Stimulated activated CD8-positive, alpha-beta memory T cell treated with anti-CD3 and anti-CD28 coated beads, Interleukin-15, amount 100 ng/mL, for 1 hour (primary cell): ENCODE measurements around the gene CMC4.
A peak's percentile ranks its signal among the peaks of the same experiment; 100 is the strongest.

Source experiments
- DNase-seq: peaks from one replicate; pipeline ENCODE4 v3.0.0-alpha.2; 2020; ENCODE audit warnings: low read depth

Gene CMC4

DNA sequence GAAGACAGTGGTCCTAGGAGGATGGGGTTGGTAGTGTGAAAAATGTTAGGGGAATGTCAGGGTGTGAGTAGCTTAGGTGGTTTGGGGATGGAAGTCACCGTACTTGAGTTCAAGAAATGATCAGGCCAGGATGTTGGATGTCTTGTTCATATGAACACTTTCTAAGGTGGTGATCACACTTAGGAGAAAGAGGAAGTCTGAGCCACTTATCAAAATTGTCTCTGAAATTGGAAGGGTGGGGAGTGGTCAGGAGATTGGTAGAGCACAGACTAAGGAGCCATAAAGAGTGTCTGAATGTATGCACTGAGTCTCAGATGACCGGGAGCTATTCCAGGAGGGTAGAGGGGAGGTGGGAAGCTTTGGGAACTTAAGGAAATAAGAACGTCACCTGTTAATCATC is 17.3 kb downstream of the CMC4 start:
- DNase-seq = no peak

DNA sequence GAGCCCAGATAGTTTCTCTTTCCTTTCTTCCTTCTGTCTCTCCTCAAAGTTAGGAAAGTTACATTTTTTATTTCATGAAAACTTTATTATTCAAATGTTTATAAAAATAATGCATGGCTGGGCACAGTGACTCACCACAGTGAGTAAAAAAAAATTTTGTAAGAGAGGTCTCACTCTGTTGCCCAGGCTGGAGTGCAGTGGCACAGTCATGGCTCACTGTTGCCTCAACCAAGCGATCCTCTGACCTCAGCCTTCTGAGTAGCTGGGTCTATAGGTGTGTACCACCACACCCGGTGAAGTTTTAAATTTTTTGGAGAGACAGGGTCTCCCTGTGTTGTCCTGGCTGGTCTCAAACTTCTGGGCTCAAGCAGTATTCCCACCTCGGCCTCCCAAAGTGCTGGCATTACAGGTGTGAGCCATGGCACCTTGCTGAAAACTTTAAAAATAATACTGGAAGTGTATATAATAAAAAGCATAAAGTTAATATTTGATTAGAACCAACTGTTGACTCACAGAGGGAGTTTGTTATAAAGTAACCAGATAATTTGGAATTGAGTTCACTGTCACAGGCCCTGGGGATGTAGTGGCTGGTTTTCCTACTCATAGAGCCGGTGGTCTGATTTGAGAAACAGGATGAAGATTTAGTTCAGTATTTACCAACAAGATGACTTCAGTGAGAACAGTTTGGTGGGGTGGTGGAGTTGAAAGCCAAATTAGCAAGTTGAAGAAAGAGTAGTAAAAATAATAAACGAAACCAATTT is 18.0 kb downstream of the CMC4 start:
- no peak for DNase-seq

DNA sequence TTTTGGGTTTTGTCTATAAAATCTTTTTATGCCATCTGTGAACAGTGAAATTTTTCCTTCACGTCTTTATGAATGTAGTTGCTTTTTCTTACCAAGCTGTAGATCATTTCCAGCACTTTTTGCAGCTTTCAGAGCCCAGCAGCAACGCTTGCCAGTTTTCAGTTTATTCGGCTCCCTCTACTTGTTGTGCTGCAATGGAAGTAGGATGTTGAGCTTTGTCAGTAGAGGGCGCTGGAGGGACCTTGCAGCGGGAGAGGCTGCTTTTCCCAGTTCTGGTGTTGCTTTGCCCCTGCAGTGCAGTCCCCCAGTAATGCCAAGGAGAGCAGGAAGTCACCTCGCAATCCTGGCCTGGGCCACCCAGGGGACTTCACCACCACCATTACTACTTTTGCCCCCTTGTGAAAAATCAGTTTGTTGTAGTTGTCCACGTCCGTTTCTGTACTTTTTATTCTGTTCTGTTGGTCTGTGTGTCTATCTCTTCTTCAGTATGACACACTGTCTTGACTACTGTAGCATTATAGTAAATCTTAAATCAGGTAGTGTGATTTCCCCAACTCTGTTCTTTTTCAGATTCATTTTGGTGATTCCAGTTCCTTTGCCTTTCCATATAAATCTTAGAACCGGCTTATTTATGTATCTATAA is 21.8 kb downstream of the CMC4 start:
- no peak for DNase-seq

DNA sequence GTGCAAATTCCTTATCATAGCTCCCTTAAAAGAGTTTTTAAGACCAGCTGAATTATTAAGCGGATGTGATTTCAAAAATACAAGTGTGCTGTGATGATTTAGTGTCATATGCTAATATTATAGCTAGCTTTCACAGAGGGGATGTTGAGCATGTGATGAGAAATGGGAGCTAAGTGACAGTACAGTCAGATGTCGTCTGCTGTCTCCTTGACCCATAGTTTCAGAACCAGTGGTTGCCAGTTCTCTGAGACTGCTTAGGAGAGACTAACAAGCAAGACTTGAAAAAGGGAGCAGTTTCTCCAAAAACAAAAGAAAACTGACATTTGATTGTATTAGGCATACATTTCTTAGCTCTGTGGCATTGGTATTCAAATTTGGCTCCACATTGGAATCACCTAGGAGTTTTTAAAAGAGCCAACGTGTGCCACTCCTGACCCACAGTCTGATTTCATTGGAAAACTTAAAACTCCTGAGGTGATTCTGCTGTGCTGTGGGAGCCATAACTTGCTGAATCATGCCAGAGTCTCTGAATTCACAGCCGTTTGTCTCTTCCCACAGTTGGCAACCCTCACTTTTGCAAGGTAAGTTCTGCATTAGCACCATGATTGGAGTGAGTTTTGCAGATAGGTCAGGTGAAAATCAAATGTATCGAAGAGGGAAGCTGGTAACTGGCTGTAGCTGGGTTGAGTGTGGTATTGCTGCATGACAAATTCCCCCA is 24.0 kb downstream of the CMC4 start:
- DNase-seq = no peak

DNA sequence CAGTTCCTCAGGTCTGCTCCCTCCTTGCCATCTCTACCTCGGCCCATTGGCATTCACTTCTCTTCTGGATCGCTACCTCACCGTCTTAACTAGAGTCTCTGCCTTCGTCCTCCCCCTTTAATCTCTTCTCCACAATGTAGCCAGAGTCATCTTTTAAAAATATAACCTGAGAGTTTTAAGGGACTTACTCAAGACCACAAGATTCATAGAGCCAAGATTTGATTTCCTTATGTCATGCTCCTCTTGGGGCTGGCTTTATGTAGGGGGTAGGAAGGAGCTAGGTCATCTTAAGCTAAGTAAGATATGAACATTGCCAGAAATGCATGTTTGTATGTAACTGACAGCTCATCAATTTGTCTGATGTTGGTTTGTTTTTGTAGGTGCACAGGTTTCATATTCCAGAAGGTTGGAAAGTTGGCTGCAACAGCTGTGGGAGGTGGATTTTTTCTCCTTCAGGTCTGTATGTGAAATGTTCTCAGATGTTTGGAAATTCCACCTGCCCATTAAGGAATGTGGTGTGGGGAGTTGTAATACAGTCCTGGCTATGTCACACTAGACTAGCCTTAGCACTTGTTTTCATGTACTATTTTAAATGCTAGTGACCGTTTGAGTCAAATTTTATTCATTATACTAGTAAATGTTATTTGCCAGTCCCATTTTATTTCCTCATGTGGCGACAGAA is 24.7 kb downstream of the CMC4 start:
- DNase-seq = no peak

DNA sequence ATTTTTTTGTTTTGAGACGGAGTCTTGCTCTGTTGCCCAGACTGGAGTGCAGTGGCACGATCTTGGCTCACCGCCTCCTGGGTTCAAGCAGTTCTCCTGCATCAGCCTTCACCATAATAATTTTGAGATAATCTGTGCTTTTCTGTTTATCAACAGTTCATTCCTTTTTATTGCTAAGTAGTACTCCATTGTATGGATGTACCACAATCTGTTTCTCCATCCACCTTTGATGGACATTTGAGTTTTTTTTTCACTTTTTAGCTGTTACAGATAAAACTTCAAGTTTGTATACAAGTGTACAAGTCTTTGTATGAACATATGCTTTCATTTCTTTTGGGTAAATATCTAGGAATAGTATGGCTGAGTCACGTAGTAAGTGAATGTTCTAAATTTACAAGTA is 35.2 kb downstream of the CMC4 start:
- no peak for DNase-seq

DNA sequence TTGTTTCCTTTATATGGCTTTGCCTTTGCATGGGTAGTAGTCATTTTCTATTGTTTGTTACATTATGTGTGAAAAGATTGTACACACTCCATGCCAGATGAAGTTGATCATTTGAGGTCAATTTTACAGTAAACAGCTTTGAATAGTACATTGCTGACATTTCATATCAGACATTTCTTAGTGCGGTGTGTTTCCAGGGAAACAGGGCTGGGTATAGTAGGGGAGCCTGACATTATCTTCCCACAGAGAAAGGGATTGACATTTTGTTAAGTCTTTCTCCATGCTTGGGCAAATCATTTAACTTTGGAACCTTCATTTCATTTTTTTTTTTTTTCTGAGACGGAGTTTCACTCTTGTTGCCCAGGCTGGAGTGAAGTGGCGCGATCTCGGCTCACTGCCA is 39.3 kb downstream of the CMC4 start:
- no peak for DNase-seq

DNA sequence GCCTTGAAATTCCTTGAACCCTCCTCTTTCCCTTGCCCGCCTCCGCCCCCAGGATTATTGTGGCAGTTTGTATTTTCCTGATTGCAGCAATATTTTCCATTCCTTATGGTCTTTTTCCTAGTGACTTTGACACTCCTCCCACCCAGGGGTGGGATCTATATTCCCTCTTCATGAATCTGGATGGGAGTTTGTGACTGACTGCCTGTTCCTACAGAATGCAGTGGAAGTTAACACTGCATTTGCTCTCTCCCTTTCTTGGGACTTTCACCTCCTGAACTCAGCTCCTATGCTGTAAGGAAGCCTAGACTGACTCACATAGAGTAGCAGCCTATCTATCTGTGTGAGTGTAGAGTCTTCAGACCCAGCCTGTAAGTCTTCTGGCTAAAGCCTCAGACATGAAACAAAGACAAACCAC is 42.1 kb downstream of the CMC4 start:
- DNase-seq = no peak

DNA sequence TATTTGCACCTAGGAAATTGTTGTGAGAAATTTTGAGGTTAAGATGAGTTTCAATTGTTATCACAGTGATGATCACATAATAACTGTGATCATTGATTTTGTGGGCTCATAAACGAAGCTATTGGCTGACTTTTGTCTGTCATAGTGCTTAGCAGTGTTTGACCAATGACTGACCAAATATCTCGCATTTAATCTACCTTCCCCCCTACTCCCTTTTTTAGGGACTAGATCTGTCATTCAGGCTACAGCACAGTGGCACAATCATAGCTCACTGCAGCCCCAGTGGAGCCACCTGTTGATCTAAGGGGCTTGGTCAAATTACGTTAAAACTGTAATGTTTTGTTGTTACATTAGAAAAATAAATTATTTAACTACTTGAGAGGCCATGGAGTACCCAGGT is 42.8 kb downstream of the CMC4 start:
- DNase-seq = no peak

DNA sequence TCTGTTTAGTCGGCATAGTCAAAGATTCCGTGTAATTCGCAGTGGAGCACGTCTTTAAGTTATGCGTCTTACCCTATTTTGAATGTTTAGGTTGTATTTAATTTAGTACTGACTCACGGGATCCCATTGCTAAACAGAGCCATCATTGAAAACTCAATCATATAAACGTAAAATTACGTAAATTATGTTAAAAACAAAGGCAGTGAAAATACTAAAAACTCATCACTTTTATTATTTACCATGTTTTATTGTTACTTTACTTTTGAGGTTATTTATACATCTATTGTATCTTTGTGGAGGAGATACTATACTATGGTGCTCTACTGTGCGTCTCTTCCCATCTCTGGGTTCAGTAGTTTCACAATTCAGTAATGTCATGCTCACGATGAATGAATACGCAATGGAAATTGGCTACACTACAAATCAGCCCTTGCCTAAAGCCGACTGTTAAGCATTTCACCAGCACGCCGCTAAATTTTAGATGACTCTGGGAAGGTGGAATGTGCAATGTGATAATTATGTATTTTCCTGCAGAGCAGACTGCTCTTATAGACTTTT is 43.3 kb downstream of the CMC4 start:
- no peak for DNase-seq

DNA sequence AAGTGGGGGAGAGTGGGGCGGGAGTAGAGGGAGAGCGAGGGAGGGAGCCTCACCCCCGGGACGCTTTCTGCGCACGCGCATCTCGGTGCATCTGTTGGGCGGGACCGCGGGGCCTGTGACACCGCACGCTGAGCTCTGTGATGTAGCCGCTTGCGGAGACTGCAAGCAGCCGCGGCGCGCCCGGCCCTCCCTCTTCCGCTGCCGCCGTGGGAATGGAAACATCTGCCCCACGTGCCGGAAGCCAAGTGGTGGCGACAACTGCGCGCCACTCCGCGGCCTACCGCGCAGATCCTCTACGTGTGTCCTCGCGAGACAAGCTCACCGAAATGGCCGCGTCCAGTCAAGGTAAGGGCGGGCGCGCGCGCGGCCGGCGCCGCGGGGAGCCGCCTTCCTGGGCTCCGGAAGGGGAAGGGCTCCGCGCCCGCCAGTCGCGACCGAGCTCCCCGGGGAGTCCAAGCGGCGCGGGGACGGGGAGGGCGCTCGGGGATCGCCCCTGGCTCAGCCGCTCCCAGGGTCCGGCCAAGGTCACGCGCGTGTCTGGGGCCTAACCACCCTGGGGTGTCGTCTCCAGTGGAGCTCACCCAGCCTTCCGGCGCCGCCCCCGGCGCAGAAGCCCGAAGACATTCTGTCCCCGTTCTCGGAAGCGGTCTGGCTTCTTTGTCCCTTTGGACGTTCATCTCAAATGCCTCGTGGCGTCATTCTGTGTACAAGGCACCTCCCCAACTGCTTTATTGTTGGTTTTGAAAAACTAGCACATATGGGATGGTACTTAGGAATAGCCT is 44.0 kb downstream of the CMC4 start, which contains the start of gene FUNDC2:
FUNDC2 (plus strand) TSS at position 118 of the 782 bp plus-strand sequence; CDS start at position 213, 95 bp downstream.
- peak; percentile 83 for DNase-seq

DNA sequence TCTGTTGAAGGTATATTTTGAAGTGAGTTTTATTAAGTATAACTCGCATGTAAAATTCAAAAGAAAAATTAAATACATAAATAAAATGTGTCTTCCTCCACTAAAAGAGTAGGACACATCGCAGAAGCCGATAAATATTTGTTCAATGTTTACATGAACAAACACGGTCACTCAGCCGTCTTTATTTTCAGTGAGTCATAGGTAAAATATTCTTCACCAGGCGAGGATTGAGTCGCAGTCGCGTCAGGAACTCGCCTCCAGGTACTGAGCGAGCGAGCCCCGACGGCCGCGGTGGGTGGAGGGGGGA is 44.6 kb downstream of the CMC4 start:
- DNase-seq = no peak

DNA sequence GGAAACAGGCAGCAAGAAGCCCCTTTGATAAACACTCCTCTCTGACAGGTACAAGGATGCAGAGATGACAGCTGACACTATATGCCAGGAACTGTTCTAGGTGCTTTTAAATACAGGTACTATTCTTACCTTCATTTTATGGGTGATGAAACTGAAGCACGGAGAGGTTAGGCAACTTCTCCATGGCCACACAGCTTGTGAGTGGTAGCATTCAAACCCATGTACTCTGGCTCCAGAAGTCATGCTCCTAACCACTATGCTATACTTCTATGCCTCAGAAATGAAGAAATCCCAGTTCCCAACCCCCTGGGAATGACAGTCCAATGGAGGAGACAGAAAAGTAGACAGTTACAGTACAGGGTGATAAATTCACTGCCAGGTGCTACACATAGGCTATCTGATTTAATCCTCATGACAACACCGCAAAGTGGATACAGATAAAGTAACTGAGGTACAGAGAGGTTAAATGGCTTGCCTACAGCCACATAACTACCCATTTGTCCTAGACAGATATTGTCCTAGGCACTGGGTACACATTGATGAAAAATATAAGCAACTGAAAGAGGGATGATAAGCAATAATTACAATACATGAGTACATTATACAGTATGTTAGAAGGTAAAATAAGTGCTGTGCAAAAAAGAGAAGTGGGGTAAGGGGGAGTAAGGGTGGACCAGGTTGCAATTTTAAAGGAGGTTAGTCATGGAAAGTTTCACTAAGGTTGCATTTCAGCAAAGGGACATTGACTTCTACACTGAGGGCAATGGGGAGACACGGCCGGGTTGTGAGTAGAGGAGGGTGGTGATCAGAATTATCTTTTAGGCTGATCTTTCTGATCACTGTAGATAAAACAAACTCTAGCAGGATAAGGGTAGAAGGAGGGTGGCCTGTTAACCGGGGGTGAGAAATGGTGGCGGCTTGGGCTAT is 46.8 kb downstream of the CMC4 start:
- no peak for DNase-seq

DNA sequence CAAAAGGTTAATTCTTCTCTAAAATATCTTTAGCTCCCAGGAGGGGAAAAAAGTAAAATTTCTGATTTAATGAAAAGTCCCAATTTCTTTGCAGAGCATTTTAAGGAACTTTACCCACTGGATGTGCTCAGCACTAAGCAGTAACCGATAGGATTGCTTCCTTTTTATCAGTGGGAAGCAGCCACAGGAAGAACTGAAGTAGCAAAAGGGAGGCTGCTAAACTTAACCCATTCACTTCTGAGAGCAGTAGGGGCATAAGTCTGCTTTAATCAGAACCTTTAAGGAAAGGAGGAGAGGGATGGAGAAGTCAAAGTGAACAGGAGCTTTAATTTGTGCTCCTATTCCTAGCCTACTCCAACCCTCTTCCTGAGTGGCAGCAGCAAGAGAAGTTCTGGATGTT is 48.4 kb downstream of the CMC4 start, which contains the start of gene F8:
F8 (minus strand) TSS at position 139 of the 400 bp plus-strand sequence. CDS start 171 bp downstream, outside the sequence.
- DNase-seq = no peak

DNA sequence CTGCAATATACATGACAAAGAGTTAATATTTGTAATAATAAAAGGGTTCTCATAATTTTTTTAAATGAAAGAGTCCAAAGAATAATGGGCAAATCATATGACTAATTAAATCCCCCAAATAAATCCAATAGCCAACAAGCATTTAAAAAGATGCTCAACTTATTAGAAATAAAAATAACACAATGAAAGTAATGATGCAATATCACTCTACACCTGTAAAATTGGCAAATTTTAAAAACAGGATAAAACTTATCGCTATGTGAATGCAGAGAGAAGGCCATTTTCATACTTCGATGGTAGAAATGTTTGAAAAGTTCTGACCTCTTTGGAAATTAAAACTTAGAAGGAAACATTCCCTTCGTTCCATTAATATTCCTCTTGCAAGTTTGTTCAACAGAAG is 50.3 kb downstream of the CMC4 start:
- no peak for DNase-seq
